HepG2 (cell line): ENCODE results near the gene SLC17A9. TPM values are rescaled to one million over a fixed set of nuclear protein-coding genes. Genes with fewer than 3 reads are reported as not detected.

ENCODE experiments used
- ATAC-seq: fragments of 200-7000 bp; cut with Tn5 transposase; 3 replicates; pipeline ENCODE4 v1.9.1; 2020; ENCODE audit warnings: mild to moderate bottlenecking, moderate library complexity
- BruUV-seq: library from RNA; stranded (reverse); fragments of 400-500 nt; replicated peaks from 2 replicates; lab custom pipeline; 2021; lab: Mats Ljungman, UMichigan
- CTCF ChIA-PET: fragments of 300-600 bp; formaldehyde crosslinking; extraction: SDS; loops from one replicate; lab custom pipeline; 2021; ENCODE audit warnings: low total read pairs, inconsistent platforms, low intra/inter-chr PET ratio; lab: Yijun Ruan, JAX
- POLR2A ChIA-PET: fragments of 350-600 bp; sonication (Branson Sonifier 250); formaldehyde crosslinking; loops from one replicate; lab custom pipeline; 2020; ENCODE audit warnings: antibody characterized with exemption, inconsistent platforms; lab: Yijun Ruan, JAX
- DNase-seq: peaks from one replicate; pipeline ENCODE4 v3.0.0-alpha.2; 2015; ENCODE audit warnings: low spot score
- FAIRE-seq: peaks from 3 replicates; lab custom pipeline; 2011; peaks lifted over from hg19 to GRCh38; lab: Jason Lieb, UNC
- H2AFZ ChIP-seq: one replicate; pipeline ENCODE4 v1.6.1; 2011; ENCODE audit warnings: low read length, inconsistent platforms
- H3K27ac ChIP-seq: fragments of 300-600 bp; 3 replicates; pipeline ENCODE4 v1.8.0; 2011; ENCODE audit warnings: mixed run types, mild to moderate bottlenecking, mixed read lengths, low read length, inconsistent platforms; ENCODE audit not compliant: insufficient read depth; ENCODE audit errors: extremely low read length
- H3K27me3 ChIP-seq, 2 experiments: fragments of 200-600 bp in 1 of 2; 2 replicates in 1 of 2; 3 replicates in 1 of 2; pipeline versions ENCODE4 v1.6.0 to v1.8.0; 2011; ENCODE audit warnings: low read length in 2 of 2, mild to moderate bottlenecking in 2 of 2, moderate library complexity in 2 of 2, inconsistent platforms in 1 of 2; ENCODE audit not compliant: insufficient read depth in 2 of 2, control insufficient read depth in 1 of 2
- H3K36me3 ChIP-seq, 2 experiments: fragments of 200-600 bp in 1 of 2; replicated peaks in 1 of 2; 2 replicates in 1 of 2; 3 replicates in 1 of 2; pipeline versions ENCODE4 v1.5.1 to v1.8.0; 2011; ENCODE audit warnings: low read length in 2 of 2, inconsistent platforms in 1 of 2; ENCODE audit not compliant: insufficient read depth in 2 of 2, control insufficient read depth in 1 of 2
- H3K4me1 ChIP-seq: 2 replicates; pipeline ENCODE4 v1.5.1; 2012; ENCODE audit warnings: low read length, inconsistent platforms; ENCODE audit not compliant: insufficient read depth
- H3K4me2 ChIP-seq: 2 replicates; pipeline ENCODE4 v1.6.0; 2011; ENCODE audit warnings: low read depth, low read length, inconsistent platforms
- H3K4me3 ChIP-seq, 3 experiments: fragments of 200-600 bp in 1 of 3; sonication (generic), shearing (Covaris generic) in 1 of 3; replicated peaks in 1 of 3; 2 replicates each; pipeline ENCODE4 v1.5.1; 2011 to 2016; ENCODE audit warnings: low read length in 3 of 3, inconsistent platforms in 2 of 3, low read depth in 2 of 3, mild to moderate bottlenecking in 2 of 3, control low read depth in 1 of 3, mixed read lengths in 1 of 3; ENCODE audit not compliant: insufficient read depth in 1 of 3
- H3K79me2 ChIP-seq: one replicate; pipeline ENCODE4 v1.6.1; 2011; ENCODE audit warnings: low read length, inconsistent platforms; ENCODE audit not compliant: insufficient read depth
- H3K9ac ChIP-seq: 2 replicates; pipeline ENCODE4 v1.6.0; 2011; ENCODE audit warnings: mild to moderate bottlenecking, low read depth, low read length, inconsistent platforms; ENCODE audit not compliant: insufficient read depth
- H3K9me3 ChIP-seq: 2 replicates; pipeline ENCODE4 v1.5.1; 2012; ENCODE audit warnings: mild to moderate bottlenecking, low read length
- H4K20me1 ChIP-seq: 2 replicates; pipeline ENCODE4 v1.6.0; 2011; ENCODE audit warnings: inconsistent platforms, mild to moderate bottlenecking, low read length, moderate library complexity; ENCODE audit not compliant: insufficient read depth
- BRF2 ChIP-seq: sonication (generic); formaldehyde crosslinking; IDR thresholded peaks from 2 replicates; pipeline ENCODE4 v1.8.1; 2022; ENCODE audit warnings: mild to moderate bottlenecking, missing genetic modification reagents
- CENPT ChIP-seq: sonication (generic); formaldehyde crosslinking; IDR thresholded peaks from 2 replicates; pipeline ENCODE4 v1.8.0; 2022; ENCODE audit warnings: low read depth, mild to moderate bottlenecking, moderate library complexity, missing genetic modification reagents
- DRAP1 ChIP-seq: IDR thresholded peaks from 2 replicates; pipeline ENCODE4 v1.6.1; 2016; ENCODE audit warnings: missing genetic modification reagents, missing compliant biosample characterization
- ELK4 ChIP-seq: sonication (generic); formaldehyde crosslinking; IDR thresholded peaks from 2 replicates; pipeline ENCODE4 v1.9.0; 2021; ENCODE audit warnings: missing genetic modification reagents, borderline replicate concordance
- HNF4A ChIP-seq: sonication (generic); formaldehyde crosslinking; IDR thresholded peaks from 2 replicates; pipeline ENCODE4 v1.4.0; 2020; ENCODE audit warnings: missing genetic modification reagents
- HNRNPLL ChIP-seq: fragments of 200-400 bp; formaldehyde crosslinking; IDR thresholded peaks from 2 replicates; pipeline ENCODE4 v1.6.1; 2017; ENCODE audit warnings: mild to moderate bottlenecking, low read depth, low read length; ENCODE audit not compliant: poor library complexity, severe bottlenecking
- RXRA ChIP-seq: sonication (generic); formaldehyde crosslinking; IDR thresholded peaks from 2 replicates; pipeline ENCODE4 v1.5.1; 2020; ENCODE audit warnings: missing genetic modification reagents
- SCMH1 ChIP-seq: sonication (generic); formaldehyde crosslinking; IDR thresholded peaks from 2 replicates; pipeline ENCODE4 v1.9.0; 2021; ENCODE audit warnings: missing genetic modification reagents, mild to moderate bottlenecking, borderline replicate concordance
- SRSF1 ChIP-seq: fragments of 200-400 bp; formaldehyde crosslinking; optimal IDR thresholded peaks from 2 replicates; pipeline ENCODE3; 2017; ENCODE audit warnings: mild to moderate bottlenecking, low read depth, low read length, moderate library complexity
- ZNF264 ChIP-seq: sonication (generic); formaldehyde crosslinking; IDR thresholded peaks from 2 replicates; pipeline ENCODE4 v1.4.0; 2020; ENCODE audit warnings: missing genetic modification reagents
- ZNF280B ChIP-seq: sonication (generic); formaldehyde crosslinking; IDR thresholded peaks from 2 replicates; pipeline ENCODE4 v1.5.0; 2020; ENCODE audit warnings: missing genetic modification reagents, mild to moderate bottlenecking, borderline replicate concordance
- ZNF329 ChIP-seq: sonication (generic); formaldehyde crosslinking; IDR thresholded peaks from 2 replicates; pipeline ENCODE4 v1.9.0; 2021; ENCODE audit warnings: low read depth, mild to moderate bottlenecking, missing genetic modification reagents
- ZNF337 ChIP-seq: sonication (generic); formaldehyde crosslinking; IDR thresholded peaks from 2 replicates; pipeline ENCODE4 v1.5.1; 2020; ENCODE audit warnings: missing genetic modification reagents, low read depth, mild to moderate bottlenecking, borderline replicate concordance
- ZNF430 ChIP-seq: sonication (generic); formaldehyde crosslinking; IDR thresholded peaks from 2 replicates; pipeline ENCODE4 v1.9.0; 2021; ENCODE audit warnings: mild to moderate bottlenecking, missing genetic modification reagents
- ZNF549 ChIP-seq: sonication (generic); formaldehyde crosslinking; IDR thresholded peaks from 2 replicates; pipeline ENCODE4 v1.5.0; 2020; ENCODE audit warnings: missing genetic modification reagents
- ZNF619 ChIP-seq: sonication (generic); formaldehyde crosslinking; IDR thresholded peaks from 2 replicates; pipeline ENCODE4 v1.4.0; 2020; ENCODE audit warnings: mild to moderate bottlenecking, missing genetic modification reagents
- ZNF784 ChIP-seq: sonication (generic); formaldehyde crosslinking; IDR thresholded peaks from 2 replicates; pipeline ENCODE4 v1.5.1; 2020; ENCODE audit warnings: missing genetic modification reagents, mild to moderate bottlenecking, borderline replicate concordance
- WGBS: methylation state at CpG from one replicate; pipeline ENCODE4 v1.1.6; 2017; ENCODE audit warnings: low lambda C conversion rate; 5-methylcytosine and 5-hydroxymethylcytosine counted together
- in situ Hi-C: cut with HindIII; loops from 2 replicates; pipeline ENCODE4 v1.10.0; 2017; ENCODE audit warnings: low pct_unique_long_range_greater_than_20kb; ENCODE audit not compliant: extremely low pct_ligation_motif_present
- intact Hi-C: fragments of 100-400 bp; cut with micrococcal nuclease; formaldehyde crosslinking; loops from one replicate; pipeline ENCODE4 v1.10.0; 2022; ENCODE audit not compliant: unreplicated experiment
- polyA plus RNA-seq, 8 experiments: library from polyadenylated mRNA; depleted of rRNA in 3 of 8; stranded (reverse) in 7 of 8; unstranded in 1 of 8; fragments of >200 nt; fragmentation: Illumina TruSeq in 4 of 8; extraction: Trizol in 4 of 8; gene quantifications; 2 replicates each; pipeline versions ENCODE4 v1.2.1 to v1.2.3, GENCODE V29; 2011 to 2016; ENCODE audit warnings: low read depth in 4 of 8, missing spikeins in 1 of 8, mixed read lengths in 1 of 8; ENCODE audit not compliant: insufficient read depth in 1 of 8
- total RNA-seq, 5 experiments: library from RNA; depleted of rRNA; stranded (reverse); fragments of >200 nt; fragmentation: Illumina TruSeq; extraction: Trizol; gene quantifications; 2 replicates each; pipeline ENCODE4 v1.2.3, GENCODE V29; 2016; ENCODE audit warnings: low read depth in 1 of 5

The SLC17A9 gene
- total and polyA plus RNA-seq, 2 of the 13 experiments (the other 11 are each of a cell fraction or from before 2014, with no cell fraction given), result 110 to 191 TPM

GRCh38 chr20:62937268-62938104 lies 15.0 kb upstream of the SLC17A9 start:
- Histone ChIP-seq H2AFZ (no peak overlapping the region), H4K20me1 (peaks cover 55% of the 10 kb centered on the region)
- intact Hi-C loops, result loop anchor here (1.0 to 5.0 kb wide), 3 partner anchors 18 to 35 kb away; no protein-coding TSS in a partner anchor
- TF ChIP-seq SRSF1, result peak; percentile 98
- TF ChIP-seq ZNF329 (CRISPR knock-in tag), result peak; percentile 88
- no peak for TF ChIP-seq SCMH1
- peak; percentile 74 for TF ChIP-seq HNRNPLL
- TF ChIP-seq BRF2, result peak; percentile 85; the same call in 1 of the 2 replicates
- peak; percentile 87 for TF ChIP-seq ZNF430
- TF ChIP-seq CENPT (CRISPR knock-in tag), result no peak
- no peak; the same call in 1 of the 2 replicates for TF ChIP-seq ZNF337
- TF ChIP-seq DRAP1, result peak; percentile 87
- peak; percentile 67; the same call in 1 of the 2 replicates for TF ChIP-seq ZNF619 (CRISPR knock-in tag)
- peak; percentile 87 for TF ChIP-seq RXRA (CRISPR knock-in tag)
- no peak for TF ChIP-seq ZNF784
- peak; percentile 26; the same call in 1 of the 2 replicates for TF ChIP-seq HNF4A
- TF ChIP-seq ZNF549 (CRISPR knock-in tag), result 0 out of 2 replicates have a peak, but pooled peaks have one; percentile 75
- peak; percentile 90 for TF ChIP-seq ZNF264 (CRISPR knock-in tag)
- no peak; the same call in 1 of the 2 replicates for TF ChIP-seq ELK4 (CRISPR knock-in tag)
- peak; percentile 98 for TF ChIP-seq ZNF280B

More at GRCh38 chr20:62937268-62938104, 15.0 kb upstream of the SLC17A9 start:
- BruUV-seq, result no TSS peak
- Histone ChIP-seq H3K36me3 (peaks cover 22 to 42% of the 10 kb centered on the region in 2 experiments), H3K4me1 (peaks cover 73% of the 10 kb centered on the region), H3K27ac (peak overlapping the region; percentile 89), H3K4me2 (peak overlapping the region; percentile 81), H3K27me3 (no peaks in the 10 kb centered on the region; a peak in 1 of 5 replicates), H3K9ac (peak overlapping the region; percentile 97), H3K9me3 (no peaks in the 10 kb centered on the region), H3K79me2 (peaks cover 94% of the 10 kb centered on the region), H3K4me3 (peak overlapping the region; percentile 76 to 94 (median 80))
- FAIRE-seq (peak; percentile 52), DNase-seq (peak; percentile 94), ATAC-seq (peak; percentile 86)
- 1% methylated on average over 81 of the region's 92 CpGs for WGBS
- ChIA-PET POLR2A (interaction anchor here (1.0 to 7.5 kb wide), 18 partner anchors 9 to 271 kb away, joined by 3 to 205 read pairs (median 7); partner anchors contain the start of genes DIDO1, SLC17A9 and TCFL5), CTCF (no interaction called here)
- in situ Hi-C loops, result no loop called here
